Neural cell (in vitro differentiated cells): ENCODE measurements around the gene DPYSL4.

ENCODE experiments used
- CTCF ChIP-seq: fragments of 450-650 bp; IDR thresholded peaks from 2 replicates; pipeline ENCODE4 v1.5.1; 2014; ENCODE audit warnings: antibody characterized with exemption, mild to moderate bottlenecking, moderate library complexity; ENCODE audit not compliant: poor library complexity, severe bottlenecking
- EZH2 ChIP-seq: fragments of 200-600, 300-800 bp; shearing (Covaris generic), sonication (generic); IDR thresholded peaks from 2 replicates; pipeline ENCODE4 v1.6.1; 2014; ENCODE audit warnings: antibody characterized with exemption, low read length, borderline replicate concordance, mild to moderate bottlenecking; ENCODE audit not compliant: insufficient read depth, poor library complexity, severe bottlenecking

- TF ChIP-seq CTCF (no peak), EZH2 (no peak)
These were observed 51.8 kb downstream of the DPYSL4 start for GRCh38 chr10:132238371-132239125.
